GM23338 (cell line): Measurements from ENCODE around the gene OXER1. TPM values are rescaled to one million over a fixed set of nuclear protein-coding genes. Genes with fewer than 3 reads are reported as not detected.

ENCODE experiments used
- ATAC-seq: fragments of 200-7000 bp; cut with Tn5 transposase; 3 replicates; pipeline ENCODE4 v1.9.1; 2020
- DNase-seq: peaks from one replicate; pipeline ENCODE4 v3.0.0-alpha.2; 2015; ENCODE audit warnings: low spot score
- H2AFZ ChIP-seq: fragments of 200-600 bp; sonication (generic); 2 replicates; pipeline ENCODE4 v1.8.0; 2016; ENCODE audit warnings: antibody characterized with exemption, mild to moderate bottlenecking, moderate library complexity
- H3F3A ChIP-seq: fragments of 200-600 bp; sonication (generic); replicated peaks from 2 replicates; pipeline ENCODE4 v1.8.0; 2017; ENCODE audit warnings: antibody characterized with exemption, mixed run types, low read depth
- H3K27ac ChIP-seq: fragments of 200-600 bp; sonication (generic); 2 replicates; pipeline ENCODE4 v1.6.1; 2016; ENCODE audit warnings: low read depth
- H3K27me3 ChIP-seq: fragments of 200-600 bp; sonication (generic); 2 replicates; pipeline ENCODE4 v1.8.0; 2016; ENCODE audit warnings: mild to moderate bottlenecking, mixed run types, moderate library complexity; ENCODE audit not compliant: insufficient read depth
- H3K36me3 ChIP-seq: fragments of 200-600 bp; sonication (generic); 2 replicates; pipeline ENCODE4 v1.8.0; 2016; ENCODE audit warnings: mild to moderate bottlenecking; ENCODE audit not compliant: insufficient read depth
- H3K4me1 ChIP-seq: fragments of 200-600 bp; sonication (generic); 2 replicates; pipeline ENCODE4 v1.8.0; 2016; ENCODE audit warnings: mild to moderate bottlenecking, moderate library complexity; ENCODE audit not compliant: insufficient read depth
- H3K4me2 ChIP-seq: fragments of 200-600 bp; sonication (generic); 2 replicates; pipeline ENCODE4 v1.7.1; 2017; ENCODE audit warnings: mixed run types
- H3K4me3 ChIP-seq: fragments of 200-600 bp; sonication (generic); 2 replicates; pipeline ENCODE4 v1.6.1; 2016; ENCODE audit warnings: mixed run types
- H3K79me2 ChIP-seq: fragments of 200-600 bp; sonication (generic); replicated peaks from 2 replicates; pipeline ENCODE4 v1.8.0; 2017; ENCODE audit warnings: mild to moderate bottlenecking; ENCODE audit not compliant: insufficient read depth
- H3K9me2 ChIP-seq: fragments of 200-600 bp; sonication (generic); 2 replicates; pipeline ENCODE4 v1.8.0; 2017; ENCODE audit not compliant: insufficient read depth
- H4K20me1 ChIP-seq: fragments of 200-600 bp; sonication (generic); replicated peaks from 2 replicates; pipeline ENCODE4 v1.8.0; 2017; ENCODE audit warnings: mild to moderate bottlenecking; ENCODE audit not compliant: insufficient read depth
- H3K27ac Mint-ChIP-seq: 2 replicates; pipeline ENCODE4 v1.8.0; 2020; ENCODE audit warnings: inconsistent platforms, mild to moderate bottlenecking, moderate library complexity, mixed read lengths
- H3K27me3 Mint-ChIP-seq: 3 replicates; pipeline ENCODE4 v1.8.0; 2022; ENCODE audit warnings: low read depth, mild to moderate bottlenecking, moderate library complexity, mixed read lengths, inconsistent platforms; ENCODE audit not compliant: insufficient read depth, poor library complexity
- H3K36me3 Mint-ChIP-seq: 3 replicates; pipeline ENCODE4 v1.8.0; 2021; ENCODE audit warnings: low read depth, mild to moderate bottlenecking, inconsistent platforms, moderate library complexity, mixed read lengths
- H3K4me1 Mint-ChIP-seq: 3 replicates; pipeline ENCODE4 v1.8.0; 2020; ENCODE audit warnings: mild to moderate bottlenecking, inconsistent platforms, mixed read lengths
- H3K4me3 Mint-ChIP-seq: 3 replicates; pipeline ENCODE4 v1.8.0; 2021; ENCODE audit warnings: moderate library complexity, mild to moderate bottlenecking, inconsistent platforms, mixed read lengths
- H3K9me3 Mint-ChIP-seq: 3 replicates; pipeline ENCODE4 v1.8.0; 2020; ENCODE audit warnings: moderate library complexity, mild to moderate bottlenecking, inconsistent platforms, mixed read lengths
- CREB1 ChIP-seq: fragments of 250-450 bp; sonication (Bioruptor Pico); IDR thresholded peaks from 2 replicates; pipeline ENCODE4 v1.5.0; 2020; ENCODE audit warnings: low read depth, mild to moderate bottlenecking, moderate library complexity
- EZH2 ChIP-seq: fragments of 200-600 bp; sonication (generic); IDR thresholded peaks from one replicate; pipeline ENCODE4 v1.8.0; 2017; ENCODE audit warnings: antibody characterized with exemption, mild to moderate bottlenecking, low read depth; ENCODE audit not compliant: unreplicated experiment
- EZH2phosphoT487 ChIP-seq: fragments of 200-600 bp; sonication (generic); IDR thresholded peaks from one replicate; pipeline ENCODE4 v1.8.1; 2018; ENCODE audit warnings: antibody characterized with exemption; ENCODE audit not compliant: unreplicated experiment
- JUNB ChIP-seq: IDR thresholded peaks from one replicate; pipeline ENCODE4 v1.6.1; 2016; ENCODE audit warnings: antibody characterized with exemption; ENCODE audit not compliant: unreplicated experiment
- NANOG ChIP-seq: IDR thresholded peaks from 2 replicates; pipeline ENCODE4 v1.6.1; 2016; ENCODE audit warnings: antibody characterized with exemption, borderline replicate concordance
- POLR2AphosphoS5 ChIP-seq: IDR thresholded peaks from 2 replicates; pipeline ENCODE4 v1.6.1; 2016; ENCODE audit warnings: antibody characterized with exemption, low read depth
- REST ChIP-seq: IDR thresholded peaks from one replicate; pipeline ENCODE4 v1.6.1; 2018; ENCODE audit warnings: antibody characterized with exemption; ENCODE audit not compliant: unreplicated experiment
- STAT1 ChIP-seq: IDR thresholded peaks from one replicate; pipeline ENCODE4 v1.6.1; 2016; ENCODE audit warnings: antibody characterized with exemption; ENCODE audit not compliant: unreplicated experiment
- ZNF114 ChIP-seq: fragments of 250-450 bp; sonication (Bioruptor Pico); IDR thresholded peaks from 2 replicates; pipeline ENCODE4 v1.5.0; 2020; ENCODE audit warnings: mild to moderate bottlenecking, moderate library complexity
- ZNF331 ChIP-seq: fragments of 250-450 bp; sonication (Bioruptor Pico); IDR thresholded peaks from 2 replicates; pipeline ENCODE4 v1.5.0; 2020; ENCODE audit warnings: low read depth, mild to moderate bottlenecking, moderate library complexity
- polyA plus RNA-seq: library from polyadenylated mRNA; unstranded; fragments of >200 nt; fragmentation: Nextera tagmentation; extraction: Ambion mirVana; gene quantifications from 2 replicates; pipeline ENCODE4 v1.2.1, GENCODE V29; 2016
- total RNA-seq: library from RNA; depleted of rRNA; stranded (reverse); fragments of >200 nt; shearing (Covaris generic); gene quantifications from 2 replicates; pipeline ENCODE4 v1.2.3, GENCODE V29; 2014
- TF ChIP-seq, protein P1 (sequence below), 2 experiments: fragments of 200-600 bp in 1 of 2; sonication (generic) in 1 of 2; conservative IDR thresholded peaks; 2 replicates each; pipeline versions ENCODE4 v1.5.1 to v1.6.1; 2016 to 2017; ENCODE audit warnings: antibody characterized with exemption in 2 of 2, low read depth in 2 of 2, mild to moderate bottlenecking in 2 of 2, moderate library complexity in 1 of 2
- TF ChIP-seq, protein P2 (sequence below): fragments of 250-450 bp; sonication (Bioruptor Pico); IDR thresholded peaks from 2 replicates; pipeline ENCODE4 v1.5.0; 2020; ENCODE audit warnings: mild to moderate bottlenecking, moderate library complexity
- TF ChIP-seq, protein P3 (sequence below): IDR thresholded peaks from 2 replicates; pipeline ENCODE4 v1.6.1; 2016; ENCODE audit warnings: antibody characterized with exemption

OXER1 gene
- total and polyA plus RNA-seq, 2 experiments from 2014 or later: 0.69 to 1.5 TPM

DNA sequence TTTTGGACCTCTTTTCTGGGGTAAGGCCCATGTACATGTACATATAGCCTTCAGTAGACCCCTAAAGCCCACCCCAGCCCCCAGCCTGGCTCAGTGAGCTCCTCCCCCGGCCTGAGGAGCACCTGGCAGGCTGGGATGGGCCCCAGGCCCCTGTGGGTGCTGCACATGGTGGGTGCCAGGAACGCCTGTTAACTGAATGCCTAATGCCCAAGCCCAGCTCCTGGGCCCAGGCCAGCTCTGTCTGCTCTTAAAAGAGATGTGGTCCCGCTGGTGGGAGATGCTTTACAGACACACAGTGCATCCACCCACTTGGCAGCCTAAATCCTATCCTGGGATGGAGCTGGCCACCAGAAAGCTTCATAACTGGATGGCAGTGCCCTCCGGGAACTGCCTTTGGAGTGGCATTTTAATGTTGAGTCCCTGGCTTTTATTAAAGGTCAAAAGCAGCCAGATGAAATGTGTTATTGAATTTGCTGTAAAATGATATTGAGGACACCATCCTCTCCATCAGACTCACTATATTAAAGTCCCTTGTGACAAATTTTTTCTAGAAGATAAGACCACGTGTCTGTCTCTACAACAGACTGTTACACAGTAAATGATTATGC, 7.7 kb upstream of the OXER1 start:
- no peak for TF ChIP-seq STAT1
- no peak for TF ChIP-seq REST
- TF ChIP-seq CREB1 (CRISPR knock-in tag): no peak
- TF ChIP-seq, protein P1, sequence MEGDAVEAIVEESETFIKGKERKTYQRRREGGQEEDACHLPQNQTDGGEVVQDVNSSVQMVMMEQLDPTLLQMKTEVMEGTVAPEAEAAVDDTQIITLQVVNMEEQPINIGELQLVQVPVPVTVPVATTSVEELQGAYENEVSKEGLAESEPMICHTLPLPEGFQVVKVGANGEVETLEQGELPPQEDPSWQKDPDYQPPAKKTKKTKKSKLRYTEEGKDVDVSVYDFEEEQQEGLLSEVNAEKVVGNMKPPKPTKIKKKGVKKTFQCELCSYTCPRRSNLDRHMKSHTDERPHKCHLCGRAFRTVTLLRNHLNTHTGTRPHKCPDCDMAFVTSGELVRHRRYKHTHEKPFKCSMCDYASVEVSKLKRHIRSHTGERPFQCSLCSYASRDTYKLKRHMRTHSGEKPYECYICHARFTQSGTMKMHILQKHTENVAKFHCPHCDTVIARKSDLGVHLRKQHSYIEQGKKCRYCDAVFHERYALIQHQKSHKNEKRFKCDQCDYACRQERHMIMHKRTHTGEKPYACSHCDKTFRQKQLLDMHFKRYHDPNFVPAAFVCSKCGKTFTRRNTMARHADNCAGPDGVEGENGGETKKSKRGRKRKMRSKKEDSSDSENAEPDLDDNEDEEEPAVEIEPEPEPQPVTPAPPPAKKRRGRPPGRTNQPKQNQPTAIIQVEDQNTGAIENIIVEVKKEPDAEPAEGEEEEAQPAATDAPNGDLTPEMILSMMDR (conservative IDR thresholded peaks at IDR 0.05; ENCODE audit: low read depth in 2 of 2): no peak
- TF ChIP-seq, protein P2, sequence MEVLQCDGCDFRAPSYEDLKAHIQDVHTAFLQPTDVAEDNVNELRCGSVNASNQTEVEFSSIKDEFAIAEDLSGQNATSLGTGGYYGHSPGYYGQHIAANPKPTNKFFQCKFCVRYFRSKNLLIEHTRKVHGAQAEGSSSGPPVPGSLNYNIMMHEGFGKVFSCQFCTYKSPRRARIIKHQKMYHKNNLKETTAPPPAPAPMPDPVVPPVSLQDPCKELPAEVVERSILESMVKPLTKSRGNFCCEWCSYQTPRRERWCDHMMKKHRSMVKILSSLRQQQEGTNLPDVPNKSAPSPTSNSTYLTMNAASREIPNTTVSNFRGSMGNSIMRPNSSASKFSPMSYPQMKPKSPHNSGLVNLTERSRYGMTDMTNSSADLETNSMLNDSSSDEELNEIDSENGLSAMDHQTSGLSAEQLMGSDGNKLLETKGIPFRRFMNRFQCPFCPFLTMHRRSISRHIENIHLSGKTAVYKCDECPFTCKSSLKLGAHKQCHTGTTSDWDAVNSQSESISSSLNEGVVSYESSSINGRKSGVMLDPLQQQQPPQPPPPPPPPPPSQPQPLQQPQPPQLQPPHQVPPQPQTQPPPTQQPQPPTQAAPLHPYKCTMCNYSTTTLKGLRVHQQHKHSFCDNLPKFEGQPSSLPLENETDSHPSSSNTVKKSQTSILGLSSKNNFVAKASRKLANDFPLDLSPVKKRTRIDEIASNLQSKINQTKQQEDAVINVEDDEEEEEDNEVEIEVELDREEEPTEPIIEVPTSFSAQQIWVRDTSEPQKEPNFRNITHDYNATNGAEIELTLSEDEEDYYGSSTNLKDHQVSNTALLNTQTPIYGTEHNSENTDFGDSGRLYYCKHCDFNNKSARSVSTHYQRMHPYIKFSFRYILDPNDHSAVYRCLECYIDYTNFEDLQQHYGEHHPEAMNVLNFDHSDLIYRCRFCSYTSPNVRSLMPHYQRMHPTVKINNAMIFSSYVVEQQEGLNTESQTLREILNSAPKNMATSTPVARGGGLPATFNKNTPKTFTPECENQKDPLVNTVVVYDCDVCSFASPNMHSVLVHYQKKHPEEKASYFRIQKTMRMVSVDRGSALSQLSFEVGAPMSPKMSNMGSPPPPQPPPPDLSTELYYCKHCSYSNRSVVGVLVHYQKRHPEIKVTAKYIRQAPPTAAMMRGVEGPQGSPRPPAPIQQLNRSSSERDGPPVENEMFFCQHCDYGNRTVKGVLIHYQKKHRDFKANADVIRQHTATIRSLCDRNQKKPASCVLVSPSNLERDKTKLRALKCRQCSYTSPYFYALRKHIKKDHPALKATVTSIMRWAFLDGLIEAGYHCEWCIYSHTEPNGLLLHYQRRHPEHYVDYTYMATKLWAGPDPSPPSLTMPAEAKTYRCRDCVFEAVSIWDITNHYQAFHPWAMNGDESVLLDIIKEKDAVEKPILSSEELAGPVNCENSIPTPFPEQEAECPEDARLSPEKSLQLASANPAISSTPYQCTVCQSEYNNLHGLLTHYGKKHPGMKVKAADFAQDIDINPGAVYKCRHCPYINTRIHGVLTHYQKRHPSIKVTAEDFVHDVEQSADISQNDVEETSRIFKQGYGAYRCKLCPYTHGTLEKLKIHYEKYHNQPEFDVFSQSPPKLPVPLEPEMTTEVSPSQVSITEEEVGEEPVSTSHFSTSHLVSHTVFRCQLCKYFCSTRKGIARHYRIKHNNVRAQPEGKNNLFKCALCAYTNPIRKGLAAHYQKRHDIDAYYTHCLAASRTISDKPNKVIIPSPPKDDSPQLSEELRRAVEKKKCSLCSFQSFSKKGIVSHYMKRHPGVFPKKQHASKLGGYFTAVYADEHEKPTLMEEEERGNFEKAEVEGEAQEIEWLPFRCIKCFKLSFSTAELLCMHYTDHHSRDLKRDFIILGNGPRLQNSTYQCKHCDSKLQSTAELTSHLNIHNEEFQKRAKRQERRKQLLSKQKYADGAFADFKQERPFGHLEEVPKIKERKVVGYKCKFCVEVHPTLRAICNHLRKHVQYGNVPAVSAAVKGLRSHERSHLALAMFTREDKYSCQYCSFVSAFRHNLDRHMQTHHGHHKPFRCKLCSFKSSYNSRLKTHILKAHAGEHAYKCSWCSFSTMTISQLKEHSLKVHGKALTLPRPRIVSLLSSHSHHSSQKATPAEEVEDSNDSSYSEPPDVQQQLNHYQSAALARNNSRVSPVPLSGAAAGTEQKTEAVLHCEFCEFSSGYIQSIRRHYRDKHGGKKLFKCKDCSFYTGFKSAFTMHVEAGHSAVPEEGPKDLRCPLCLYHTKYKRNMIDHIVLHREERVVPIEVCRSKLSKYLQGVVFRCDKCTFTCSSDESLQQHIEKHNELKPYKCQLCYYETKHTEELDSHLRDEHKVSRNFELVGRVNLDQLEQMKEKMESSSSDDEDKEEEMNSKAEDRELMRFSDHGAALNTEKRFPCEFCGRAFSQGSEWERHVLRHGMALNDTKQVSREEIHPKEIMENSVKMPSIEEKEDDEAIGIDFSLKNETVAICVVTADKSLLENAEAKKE (CRISPR knock-in tag): no peak
- TF ChIP-seq, protein P3, sequence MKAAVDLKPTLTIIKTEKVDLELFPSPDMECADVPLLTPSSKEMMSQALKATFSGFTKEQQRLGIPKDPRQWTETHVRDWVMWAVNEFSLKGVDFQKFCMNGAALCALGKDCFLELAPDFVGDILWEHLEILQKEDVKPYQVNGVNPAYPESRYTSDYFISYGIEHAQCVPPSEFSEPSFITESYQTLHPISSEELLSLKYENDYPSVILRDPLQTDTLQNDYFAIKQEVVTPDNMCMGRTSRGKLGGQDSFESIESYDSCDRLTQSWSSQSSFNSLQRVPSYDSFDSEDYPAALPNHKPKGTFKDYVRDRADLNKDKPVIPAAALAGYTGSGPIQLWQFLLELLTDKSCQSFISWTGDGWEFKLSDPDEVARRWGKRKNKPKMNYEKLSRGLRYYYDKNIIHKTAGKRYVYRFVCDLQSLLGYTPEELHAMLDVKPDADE: no peak
- TF ChIP-seq ZNF114 (CRISPR knock-in tag): no peak
- TF ChIP-seq EZH2phosphoT487: no peak
- no peak for TF ChIP-seq JUNB
- TF ChIP-seq ZNF331 (CRISPR knock-in tag): no peak
- TF ChIP-seq NANOG: no peak
- TF ChIP-seq POLR2AphosphoS5: no peak
- TF ChIP-seq EZH2: no peak
- Histone ChIP-seq H3K4me2 (no peak overlapping the region), H3K79me2 (no peaks in the 10 kb centered on the region), H3K36me3 (no peaks in the 10 kb centered on the region), H3K27me3 (no peaks in the 10 kb centered on the region), H4K20me1 (no peaks in the 10 kb centered on the region), H3K4me3 (no peak overlapping the region), H3K4me1 (peaks cover 21% of the 10 kb centered on the region), H3K9me2 (no peaks in the 10 kb centered on the region), H2AFZ (no peak overlapping the region), H3K27ac (no peak overlapping the region), H3F3A (0 out of 2 replicates have a peak, but pooled peaks cover 4% of the 10 kb centered on the region)
- Mint-ChIP-seq H3K9me3 (peaks cover 15% of the 10 kb centered on the region; the same call in 2 of the 3 replicates), H3K27me3 (peaks cover 10% of the 10 kb centered on the region), H3K36me3 (peaks cover 10% of the 10 kb centered on the region), H3K27ac (no peak overlapping the region), H3K4me3 (no peak overlapping the region), H3K4me1 (peaks cover 27% of the 10 kb centered on the region)
- ATAC-seq (no peak), DNase-seq (no peak)
